ENCODE data around the gene PSMB8. TPM values are rescaled to one million over a fixed set of nuclear protein-coding genes. Genes with fewer than 3 reads are reported as not detected.
"Not testable (repeated sequence)": the region's sequence is repeated elsewhere in the genome, so short reads cannot be mapped to it uniquely, and the experiment has no call there.

Gene PSMB8
- total RNA-seq, 1 donor from 2014 or later = 44.9 TPM

GRCh38 chr6:32838114-32838958 is 5.5 kb downstream of the PSMB8 start, which contains the start of gene TAP2:
TSS of gene TAP2 (minus strand) at chr6:32838739. CDS start at chr6:32838233, 506 bp downstream.
- peak; percentile 98 for DNase-seq (ENCODE audit: low spot score)

GRCh38 chr6:32837651-32838113 is 6.2 kb downstream of the PSMB8 start:
- no peak for DNase-seq (ENCODE audit: low spot score)

DNA sequence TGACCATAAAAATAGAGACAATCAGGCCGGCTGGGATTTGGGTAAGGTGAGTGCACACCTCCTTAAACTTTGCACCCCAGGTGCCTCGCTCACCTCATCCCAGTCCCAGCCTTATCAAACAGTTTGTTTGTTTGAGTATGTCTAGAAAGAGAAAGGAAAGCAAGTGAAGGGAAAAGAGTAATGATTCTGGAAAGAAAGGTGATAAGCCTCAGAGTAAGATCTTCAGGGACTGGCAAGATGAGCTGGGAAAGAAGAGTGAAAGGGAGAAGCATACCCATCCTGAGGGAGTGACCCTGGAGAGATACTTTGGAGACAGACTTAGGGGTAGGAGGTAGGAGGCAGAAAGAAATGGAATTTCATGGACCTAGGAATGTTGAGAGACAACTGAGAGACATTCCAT is 7.0 kb downstream of the PSMB8 start:
- no peak for DNase-seq (ENCODE audit: low spot score)

DNA sequence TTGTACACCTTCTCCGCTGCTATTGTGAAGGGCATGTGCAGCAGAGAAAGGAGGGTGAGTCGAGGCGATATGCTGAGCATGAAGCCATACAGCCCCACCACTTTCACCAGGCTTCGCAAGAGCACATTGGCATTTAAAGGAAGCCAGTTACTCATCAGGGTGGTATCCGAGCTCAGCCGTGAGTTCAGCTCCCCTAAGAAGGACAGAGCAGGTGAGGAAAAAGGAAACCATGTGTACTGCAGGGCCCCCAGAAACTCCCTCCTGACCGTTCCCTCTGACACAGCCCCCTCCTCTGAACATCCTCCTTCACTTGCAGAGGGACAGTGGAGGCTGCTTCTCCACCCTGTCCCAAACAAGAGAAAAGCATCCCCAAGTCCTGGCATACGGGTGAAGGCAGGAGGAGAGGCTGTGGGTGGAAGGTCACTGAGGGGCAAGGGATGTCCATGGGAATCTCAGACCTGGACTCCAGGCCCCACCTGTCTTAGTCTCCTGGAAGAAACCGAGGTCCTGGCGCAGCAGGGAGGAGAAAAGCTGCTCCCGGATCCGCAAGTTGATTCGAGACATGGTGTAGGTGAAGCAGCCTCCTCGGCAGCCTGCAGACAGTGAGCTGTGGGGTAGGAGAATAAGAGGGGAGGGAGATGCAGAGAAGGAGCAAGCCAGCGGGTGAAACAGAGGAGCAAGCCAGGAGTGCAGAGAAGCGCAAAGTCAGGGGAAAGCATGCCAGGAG is 8.5 kb downstream of the PSMB8 start:
- DNase-seq (ENCODE audit: low spot score) = no peak

DNA sequence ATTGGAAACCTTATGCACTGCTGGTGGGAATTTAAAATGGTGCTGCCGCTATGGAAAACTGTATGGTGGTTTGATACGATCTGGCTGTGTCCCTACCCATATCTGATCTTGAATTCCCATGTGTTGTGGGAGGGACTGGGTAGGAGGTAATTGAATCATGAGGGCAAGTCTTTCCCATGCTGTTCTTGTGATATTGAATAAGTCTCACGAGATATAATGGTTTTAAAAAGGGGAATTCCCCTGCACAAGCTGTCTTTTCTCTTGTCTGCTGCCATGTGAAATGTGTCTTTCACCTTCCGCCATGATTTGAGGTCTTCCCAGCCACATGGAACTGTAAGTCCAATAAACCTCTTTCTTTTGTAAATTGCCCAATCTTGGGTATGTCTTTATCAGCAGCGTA is 10.2 kb downstream of the PSMB8 start:
- no peak for DNase-seq (ENCODE audit: low spot score)

GRCh38 chr6:32832535-32832934 is 11.3 kb downstream of the PSMB8 start:
- no peak for DNase-seq (ENCODE audit: low spot score)

DNA sequence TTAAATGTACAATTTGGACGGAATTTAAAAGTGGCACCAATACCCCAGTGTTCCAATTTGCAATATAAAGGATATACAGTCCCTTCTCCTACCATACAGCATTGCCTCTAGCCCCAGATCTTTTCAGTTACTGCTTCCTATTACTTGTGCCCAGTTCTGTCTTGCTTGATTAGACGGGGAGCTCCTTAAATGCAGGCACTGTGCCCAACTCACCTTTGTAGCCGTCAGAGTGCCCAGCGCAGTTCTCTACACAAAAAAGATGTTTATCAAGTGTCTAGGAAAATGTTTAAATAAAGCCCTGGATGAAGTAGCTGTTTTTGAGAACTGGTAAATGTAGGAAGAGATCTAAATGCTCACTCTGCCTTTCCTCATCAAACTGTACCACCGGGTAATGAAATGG is 12.9 kb downstream of the PSMB8 start:
- no peak for DNase-seq (ENCODE audit: low spot score)

GRCh38 chr6:32830017-32830416 is 13.8 kb downstream of the PSMB8 start:
- no peak for DNase-seq (ENCODE audit: low spot score)

GRCh38 chr6:32829495-32829894 is 14.4 kb downstream of the PSMB8 start:
- DNase-seq (ENCODE audit: low spot score) = no peak

- no peak for DNase-seq (ENCODE audit: low spot score)
Observed at GRCh38 chr6:32827025-32827424, 16.8 kb downstream of the PSMB8 start.

DNA sequence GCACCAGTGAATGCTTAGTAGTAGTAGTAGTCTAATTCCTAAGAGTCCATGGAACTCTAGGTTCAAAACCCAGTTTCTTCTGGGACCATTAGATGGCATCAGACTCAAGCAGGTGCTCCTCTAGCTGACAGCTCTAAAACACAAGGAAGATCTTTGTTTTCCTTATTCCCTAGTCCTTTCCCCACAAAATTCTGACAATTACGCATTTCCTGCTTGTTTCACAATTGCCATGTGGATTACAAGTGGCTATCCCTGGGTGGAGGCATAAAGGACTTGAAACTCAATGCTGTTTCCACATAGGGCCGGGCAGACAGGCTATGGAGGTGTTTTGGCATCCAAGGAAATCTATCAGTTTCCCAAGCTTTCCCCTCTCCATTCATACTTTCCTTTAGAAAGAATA is 17.9 kb downstream of the PSMB8 start:
- DNase-seq (ENCODE audit: low spot score) = no peak

GRCh38 chr6:32819729-32820128 is 24.1 kb downstream of the PSMB8 start:
- no peak for DNase-seq (ENCODE audit: low spot score)

- DNase-seq (ENCODE audit: low spot score) = no peak
Observed at GRCh38 chr6:32818867-32819266, 25.0 kb downstream of the PSMB8 start.

DNA sequence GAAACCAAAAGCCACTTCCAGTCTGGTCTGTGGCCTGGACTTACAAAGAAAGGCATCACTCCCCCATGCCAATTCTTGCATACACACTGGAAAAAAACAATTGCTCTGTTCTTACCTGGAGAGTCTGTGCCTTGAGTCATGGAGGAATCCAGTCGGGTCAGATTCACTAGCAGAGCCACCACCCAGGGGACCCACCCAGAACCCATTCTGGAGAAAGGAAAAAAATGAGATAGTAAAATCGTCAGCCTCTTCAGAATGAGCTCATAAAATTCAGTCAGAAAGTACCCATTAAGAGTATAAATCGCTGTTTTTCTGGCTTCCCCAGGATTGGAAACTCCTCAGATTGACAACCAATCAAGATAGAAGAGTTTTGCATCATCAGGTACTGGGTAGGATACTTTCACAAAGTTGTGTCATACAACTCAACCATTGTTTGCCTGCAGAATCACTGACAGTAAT is 27.1 kb downstream of the PSMB8 start, which contains the start of gene HLA-DOB:
HLA-DOB (minus strand) TSS at position 257 of the 459 bp plus-strand sequence; CDS start at position 206, 51 bp downstream.
- DNase-seq (ENCODE audit: low spot score) = no peak

- no peak for DNase-seq (ENCODE audit: low spot score)
Observed at GRCh38 chr6:32815996-32816395, 27.9 kb downstream of the PSMB8 start.

- DNase-seq (ENCODE audit: low spot score) = no peak
Observed at GRCh38 chr6:32815115-32815514, 28.7 kb downstream of the PSMB8 start.

DNA sequence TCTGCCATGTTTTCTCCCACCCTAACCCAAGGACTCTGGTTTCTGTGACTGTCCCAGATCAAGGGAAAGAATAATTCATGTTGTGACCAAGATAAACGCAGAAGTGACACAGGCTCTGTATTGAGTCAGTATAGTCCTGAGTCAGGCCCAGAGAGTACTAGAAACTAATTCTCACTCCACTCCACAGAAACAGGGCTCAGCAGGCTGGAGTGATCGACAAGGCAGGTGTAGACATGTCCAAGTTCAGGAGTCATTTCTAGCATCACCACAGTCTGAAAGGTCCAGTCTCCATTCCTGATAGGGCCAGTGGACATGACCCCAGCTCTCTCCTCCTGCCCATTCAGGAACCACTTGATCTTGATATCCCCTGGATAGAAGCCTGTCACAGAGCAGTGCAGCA is 29.7 kb downstream of the PSMB8 start:
- DNase-seq (ENCODE audit: low spot score) = no peak

DNA sequence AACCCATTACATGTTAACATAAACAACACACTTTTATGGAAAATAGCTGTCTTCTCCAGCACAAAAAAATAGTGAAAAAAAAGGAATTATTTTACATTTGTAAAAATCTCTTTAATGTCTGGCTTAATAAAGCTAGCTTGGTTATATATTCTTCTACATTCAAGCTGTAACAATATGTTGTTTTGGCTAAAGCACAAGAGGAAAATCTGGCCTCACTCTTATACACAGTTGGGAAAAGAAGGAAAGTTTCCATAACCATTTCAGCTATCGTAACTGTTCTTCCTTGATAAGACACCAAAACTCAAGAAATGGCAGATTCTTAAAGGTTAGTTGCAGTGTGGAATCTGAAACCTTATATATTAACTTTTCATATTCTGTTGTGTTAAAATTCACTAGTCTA is 34.7 kb downstream of the PSMB8 start:
- DNase-seq (ENCODE audit: low spot score) = no peak

GRCh38 chr6:32807020-32807580 is 36.7 kb downstream of the PSMB8 start:
- DNase-seq (ENCODE audit: low spot score) = no peak

- not testable (repeated sequence) for DNase-seq (ENCODE audit: low spot score)
Observed at GRCh38 chr6:32805404-32805803, 38.4 kb downstream of the PSMB8 start.

GRCh38 chr6:32803416-32803815 is 40.4 kb downstream of the PSMB8 start:
- DNase-seq (ENCODE audit: low spot score) = no peak

- DNase-seq (ENCODE audit: low spot score) = no peak
Observed at GRCh38 chr6:32799740-32800139, 44.1 kb downstream of the PSMB8 start.
